GM12872 (cell line): ENCODE results near the gene CACNA2D4.

Experiments used
- TF ChIP-seq, protein P1 (sequence below): IDR thresholded peaks from 3 replicates; pipeline ENCODE4 v1.5.1; 2011; ENCODE audit warnings: low read depth, mild to moderate bottlenecking, low read length, moderate library complexity; ENCODE audit not compliant: insufficient read depth

The CACNA2D4 gene

DNA sequence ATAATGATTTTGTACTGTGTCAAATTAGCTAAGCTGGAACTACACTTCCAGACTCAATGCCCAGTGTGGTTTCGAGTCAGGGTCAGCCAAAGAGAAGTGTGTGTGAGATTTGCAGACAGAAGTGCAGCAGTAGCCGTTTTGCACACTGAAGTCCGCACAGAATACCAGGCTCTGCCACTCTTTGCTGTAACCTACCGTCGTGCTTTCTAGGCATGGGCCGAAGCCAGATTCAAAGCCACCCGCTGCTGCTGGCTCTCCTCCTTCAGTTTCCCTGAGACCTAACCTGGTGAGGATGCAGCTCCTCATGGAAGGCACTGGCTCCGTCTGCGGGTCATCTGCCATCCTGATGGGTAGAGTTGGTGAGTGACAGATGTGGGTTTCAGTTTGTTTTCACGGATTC is 49.3 kb downstream of the CACNA2D4 start:
- TF ChIP-seq, protein P1, sequence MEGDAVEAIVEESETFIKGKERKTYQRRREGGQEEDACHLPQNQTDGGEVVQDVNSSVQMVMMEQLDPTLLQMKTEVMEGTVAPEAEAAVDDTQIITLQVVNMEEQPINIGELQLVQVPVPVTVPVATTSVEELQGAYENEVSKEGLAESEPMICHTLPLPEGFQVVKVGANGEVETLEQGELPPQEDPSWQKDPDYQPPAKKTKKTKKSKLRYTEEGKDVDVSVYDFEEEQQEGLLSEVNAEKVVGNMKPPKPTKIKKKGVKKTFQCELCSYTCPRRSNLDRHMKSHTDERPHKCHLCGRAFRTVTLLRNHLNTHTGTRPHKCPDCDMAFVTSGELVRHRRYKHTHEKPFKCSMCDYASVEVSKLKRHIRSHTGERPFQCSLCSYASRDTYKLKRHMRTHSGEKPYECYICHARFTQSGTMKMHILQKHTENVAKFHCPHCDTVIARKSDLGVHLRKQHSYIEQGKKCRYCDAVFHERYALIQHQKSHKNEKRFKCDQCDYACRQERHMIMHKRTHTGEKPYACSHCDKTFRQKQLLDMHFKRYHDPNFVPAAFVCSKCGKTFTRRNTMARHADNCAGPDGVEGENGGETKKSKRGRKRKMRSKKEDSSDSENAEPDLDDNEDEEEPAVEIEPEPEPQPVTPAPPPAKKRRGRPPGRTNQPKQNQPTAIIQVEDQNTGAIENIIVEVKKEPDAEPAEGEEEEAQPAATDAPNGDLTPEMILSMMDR = no peak

DNA sequence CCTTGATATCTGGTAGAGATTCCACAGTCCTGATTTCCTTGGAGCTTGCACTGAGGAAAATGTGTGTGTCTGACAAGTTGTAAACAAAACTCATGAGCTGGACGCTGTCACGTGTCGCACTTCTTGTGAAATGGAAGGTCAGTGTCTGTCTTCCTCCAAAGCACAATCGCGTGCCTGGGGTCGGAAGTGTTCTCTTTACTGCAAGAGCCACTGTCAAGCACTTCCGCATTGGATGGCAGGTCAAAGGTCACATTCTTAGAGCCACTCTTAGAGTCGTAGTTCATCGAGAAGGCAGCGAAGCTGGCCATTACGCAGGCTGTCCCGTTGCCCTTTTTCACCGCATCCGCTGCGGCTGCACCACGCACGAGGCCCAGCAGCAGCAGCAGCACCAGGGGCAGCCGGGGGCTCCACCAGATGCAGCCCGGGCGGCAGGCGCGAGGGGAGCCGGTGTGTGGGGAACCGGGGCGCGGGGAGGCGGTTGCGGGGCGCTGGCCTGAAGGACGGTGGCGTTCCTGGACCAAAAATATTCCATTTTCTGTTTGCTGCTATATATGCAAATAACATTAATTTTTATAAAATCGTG is 53.1 kb downstream of the CACNA2D4 start:
- TF ChIP-seq, protein P1 = no peak

DNA sequence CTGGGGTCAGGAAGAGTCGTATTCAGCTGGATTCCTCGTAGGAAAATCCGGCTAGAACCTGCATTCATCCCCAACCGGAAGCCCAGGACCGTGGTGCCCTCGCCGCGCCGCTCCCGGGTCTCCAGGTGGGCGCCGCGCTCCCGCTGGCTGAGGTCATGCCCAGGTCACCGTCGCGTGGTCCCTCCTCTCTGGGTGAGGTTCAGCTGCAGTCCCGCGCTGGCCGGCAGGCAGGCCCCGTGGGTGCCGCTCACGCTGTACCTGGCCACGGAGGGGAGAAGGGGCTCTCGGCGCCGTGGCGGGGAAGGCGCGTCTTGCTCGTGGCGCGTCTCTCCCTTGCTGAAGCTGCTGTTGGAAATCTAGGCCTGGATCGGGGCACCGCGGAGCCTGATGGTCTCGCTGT is 53.6 kb downstream of the CACNA2D4 start:
- TF ChIP-seq, protein P1 = no peak

DNA sequence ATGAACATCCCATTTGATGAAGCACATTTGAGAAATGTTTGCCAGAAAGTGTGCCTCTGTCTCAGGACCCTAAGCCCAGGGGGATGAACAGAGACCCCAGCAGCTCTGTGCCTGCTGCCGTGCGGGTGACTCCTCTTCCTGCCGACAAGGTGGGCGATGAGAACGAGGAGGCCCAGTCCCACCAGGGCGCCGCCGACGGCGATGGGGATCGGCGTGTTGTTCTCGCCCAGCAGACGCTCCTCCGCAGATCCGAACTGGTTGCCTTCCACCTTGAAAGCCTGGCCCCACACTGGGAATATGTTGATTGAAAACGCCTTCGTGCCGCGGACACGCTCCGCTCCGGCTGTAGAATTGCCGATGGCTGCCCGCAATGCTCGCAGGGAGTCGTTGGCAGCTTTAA is 54.0 kb downstream of the CACNA2D4 start:
- TF ChIP-seq, protein P1 = no peak

DNA sequence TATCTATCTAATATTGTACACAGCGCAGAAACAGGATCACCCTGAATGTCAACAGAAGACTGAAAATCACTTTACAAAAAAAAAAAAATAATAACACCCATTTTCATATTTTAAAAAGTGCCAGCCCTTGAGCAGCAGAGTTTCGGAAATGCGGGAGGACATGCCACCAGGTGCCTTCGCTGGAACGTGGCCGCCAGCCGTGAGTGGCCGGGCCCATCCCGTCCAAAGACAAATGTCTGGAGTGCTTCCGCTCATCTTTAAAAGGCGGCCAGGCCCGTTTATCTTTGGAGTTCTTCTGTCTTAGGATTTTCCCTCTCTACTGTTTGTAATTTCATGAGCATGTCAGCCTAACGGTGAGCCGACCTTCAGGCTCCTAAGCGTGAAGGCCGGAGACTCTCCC is 54.6 kb downstream of the CACNA2D4 start:
- TF ChIP-seq, protein P1 = no peak

DNA sequence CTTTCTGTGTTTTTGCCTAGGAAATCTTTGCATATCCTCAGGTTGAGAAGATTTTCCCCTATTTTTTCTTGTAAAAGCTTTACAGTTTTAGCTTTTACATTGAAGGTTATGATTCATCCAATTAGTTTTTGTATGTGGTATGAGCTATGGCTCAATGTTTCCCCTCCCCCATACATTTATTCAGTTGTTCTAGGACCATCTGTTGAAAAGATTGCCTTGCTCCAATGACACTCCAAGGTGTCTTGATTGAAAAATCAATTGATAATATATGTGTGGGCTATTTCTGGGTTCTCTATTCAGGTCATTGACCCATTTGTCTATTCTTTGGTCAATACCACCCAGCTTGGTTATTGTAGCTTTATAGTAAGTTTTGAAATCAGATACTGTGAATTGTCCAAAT is 55.5 kb downstream of the CACNA2D4 start:
- TF ChIP-seq, protein P1 = no peak

DNA sequence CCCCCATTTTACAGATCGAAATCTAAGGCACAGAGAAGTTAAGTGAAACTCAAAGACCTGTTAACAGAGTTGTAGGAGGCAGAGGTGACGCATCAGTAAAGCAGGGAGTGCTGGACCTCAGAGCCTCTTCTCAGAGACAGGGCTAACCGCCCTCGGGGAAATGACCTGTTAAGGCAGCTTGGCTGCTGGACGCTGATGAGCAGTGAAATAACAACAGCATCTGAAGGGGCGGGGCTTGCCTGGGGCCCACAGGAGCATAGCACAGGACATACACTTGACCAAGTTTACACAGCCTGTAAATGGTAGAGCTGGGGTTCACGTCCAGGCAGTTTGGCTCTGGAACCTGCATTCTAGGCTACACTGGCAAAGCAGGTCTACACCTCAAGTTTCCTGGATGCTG is 58.8 kb downstream of the CACNA2D4 start:
- TF ChIP-seq, protein P1 = no peak

DNA sequence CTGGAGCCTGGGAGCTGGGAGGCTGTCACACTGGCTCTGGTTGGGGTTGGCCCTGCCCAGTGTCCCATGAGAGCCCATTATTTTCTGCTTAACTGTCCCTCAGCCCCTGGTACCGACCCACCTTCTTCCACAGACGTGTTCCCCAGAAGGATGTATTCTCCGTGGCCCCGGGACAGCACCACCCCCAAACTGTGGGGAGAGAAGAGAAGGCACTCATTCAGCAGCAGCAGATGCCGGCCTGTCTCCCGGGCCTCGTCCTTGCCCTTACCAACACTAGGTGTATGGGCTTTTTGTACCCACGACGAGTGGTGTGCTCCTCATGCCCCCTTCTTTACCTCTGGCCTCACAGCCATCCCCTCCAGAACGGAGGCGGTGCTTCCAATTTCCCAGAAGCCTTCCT is 60.0 kb downstream of the CACNA2D4 start:
- TF ChIP-seq, protein P1 = no peak
